ENCODE results near the gene SPRR2A. TPM values are rescaled to one million over a fixed set of nuclear protein-coding genes. Genes with fewer than 3 reads are reported as not detected.
"Not testable (repeated sequence)": the region's sequence is repeated elsewhere in the genome, so short reads cannot be mapped to it uniquely, and the experiment has no call there.

Gene SPRR2A
- total and polyA plus RNA-seq, 7 donors, result 0.42 to 2.4 TPM; not detected in 5

DNA sequence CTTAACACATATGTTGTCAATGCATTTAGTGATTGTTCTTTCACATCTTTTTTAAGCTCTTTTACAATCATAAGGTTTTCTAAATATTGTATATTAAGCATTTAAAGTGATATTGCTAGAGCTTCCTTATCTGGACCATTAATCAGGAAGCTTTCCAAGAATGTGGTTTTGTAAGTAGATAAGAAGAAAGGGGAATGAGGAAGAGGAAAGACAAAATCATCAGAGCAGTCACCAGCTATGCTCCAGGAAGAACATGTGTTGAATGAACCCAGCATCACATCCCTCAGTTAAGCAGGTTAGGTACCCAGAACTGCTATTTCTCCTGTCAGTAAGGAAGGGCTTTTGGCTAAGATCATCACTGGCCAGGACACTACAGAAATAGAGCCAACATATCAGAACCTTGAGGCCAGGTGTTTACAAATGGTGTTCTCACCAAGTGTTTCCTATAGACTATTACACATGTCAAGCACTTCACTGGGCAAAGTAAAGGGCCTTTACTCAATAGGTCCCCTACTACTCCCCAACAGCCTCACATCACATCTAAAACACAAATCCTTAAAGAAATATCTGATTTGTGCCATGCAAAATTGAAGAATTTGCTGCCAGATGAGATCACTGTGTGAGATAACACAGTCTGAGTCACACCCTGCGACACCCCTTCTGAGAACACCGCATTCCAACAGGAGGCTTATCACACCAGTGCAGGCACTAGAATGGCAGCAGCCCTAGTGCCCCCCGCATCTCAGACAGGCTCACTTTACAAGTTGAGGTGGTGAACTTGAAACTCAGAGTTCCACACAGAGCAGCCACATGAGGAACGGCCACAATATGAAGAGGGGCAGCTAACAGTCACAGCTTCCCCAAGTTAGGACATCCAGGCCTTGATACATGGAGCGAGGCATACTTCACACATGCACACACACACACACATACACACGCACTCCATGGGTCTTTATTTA lies 1.8 kb upstream of the SPRR2A start:
- no peaks in the 10 kb centered on the region for H3K27me3 ChIP-seq
- no peaks in the 10 kb centered on the region for H3K4me1 ChIP-seq
- TF ChIP-seq EP300 (IDR thresholded peaks at IDR 0.05) (no peak), POLR2AphosphoS5 (IDR thresholded peaks at IDR 0.05) (no peak), POLR2A (IDR thresholded peaks at IDR 0.05) (no peak)
- TF ChIP-seq, protein P1, sequence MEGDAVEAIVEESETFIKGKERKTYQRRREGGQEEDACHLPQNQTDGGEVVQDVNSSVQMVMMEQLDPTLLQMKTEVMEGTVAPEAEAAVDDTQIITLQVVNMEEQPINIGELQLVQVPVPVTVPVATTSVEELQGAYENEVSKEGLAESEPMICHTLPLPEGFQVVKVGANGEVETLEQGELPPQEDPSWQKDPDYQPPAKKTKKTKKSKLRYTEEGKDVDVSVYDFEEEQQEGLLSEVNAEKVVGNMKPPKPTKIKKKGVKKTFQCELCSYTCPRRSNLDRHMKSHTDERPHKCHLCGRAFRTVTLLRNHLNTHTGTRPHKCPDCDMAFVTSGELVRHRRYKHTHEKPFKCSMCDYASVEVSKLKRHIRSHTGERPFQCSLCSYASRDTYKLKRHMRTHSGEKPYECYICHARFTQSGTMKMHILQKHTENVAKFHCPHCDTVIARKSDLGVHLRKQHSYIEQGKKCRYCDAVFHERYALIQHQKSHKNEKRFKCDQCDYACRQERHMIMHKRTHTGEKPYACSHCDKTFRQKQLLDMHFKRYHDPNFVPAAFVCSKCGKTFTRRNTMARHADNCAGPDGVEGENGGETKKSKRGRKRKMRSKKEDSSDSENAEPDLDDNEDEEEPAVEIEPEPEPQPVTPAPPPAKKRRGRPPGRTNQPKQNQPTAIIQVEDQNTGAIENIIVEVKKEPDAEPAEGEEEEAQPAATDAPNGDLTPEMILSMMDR (IDR thresholded peaks at IDR 0.05), result no peak
- no peak overlapping the region for H3K4me3 ChIP-seq
- DNase-seq, result no peak
- H3K27ac ChIP-seq, result no peak overlapping the region
- no peaks in the 10 kb centered on the region for H3K9me3 ChIP-seq
- H3K36me3 ChIP-seq, result no peaks in the 10 kb centered on the region
- intact Hi-C loops (cut with DNase I), result no loop called here
- 71 to 77% methylated on average over 6 of the region's 6 CpGs for WGBS, 2 donors

DNA sequence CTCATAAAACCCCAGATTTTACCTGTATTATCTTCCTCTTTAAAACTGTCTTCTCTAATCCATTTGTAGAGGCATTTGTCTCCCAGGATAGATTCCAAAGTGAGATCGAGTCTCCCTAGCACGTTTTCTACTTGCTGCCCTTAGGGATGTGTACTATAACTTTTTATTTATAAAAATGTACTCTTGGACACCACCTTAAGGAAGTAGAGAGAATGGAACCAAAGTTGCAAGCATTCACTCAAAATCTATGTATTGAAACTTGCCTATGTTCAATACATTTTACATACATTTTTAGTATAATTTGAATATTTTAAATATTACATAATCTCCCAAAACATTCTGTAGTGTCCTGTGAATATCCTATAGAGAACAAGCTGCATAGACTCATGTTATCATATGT lies 842 bp upstream of the SPRR2A start:
- TF ChIP-seq POLR2A (IDR thresholded peaks at IDR 0.05) (no peak), POLR2AphosphoS5 (IDR thresholded peaks at IDR 0.05) (no peak), EP300 (IDR thresholded peaks at IDR 0.05) (no peak)
- TF ChIP-seq, protein P1 (IDR thresholded peaks at IDR 0.05), result no peak

DNA sequence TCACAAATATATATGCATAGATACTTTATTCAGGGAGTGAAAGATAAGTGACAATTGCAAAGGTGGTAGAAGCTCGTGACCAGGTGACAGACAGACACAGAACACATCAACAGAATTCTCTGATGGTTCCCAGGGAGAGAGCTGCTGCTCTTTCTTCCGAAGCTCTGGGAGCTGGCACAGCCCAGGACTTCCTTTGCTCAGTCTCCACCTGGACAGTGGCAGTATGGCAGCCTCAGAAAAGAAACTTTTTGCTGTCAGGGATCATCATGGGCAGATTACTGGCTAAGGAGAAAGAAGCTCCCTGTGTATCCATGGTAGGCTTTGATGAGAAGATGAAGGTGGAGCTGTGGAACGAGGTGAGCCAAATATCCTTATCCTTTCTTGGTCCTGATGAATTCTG lies 1.2 kb downstream of the SPRR2A start:
- 33 to 66% methylated on average over 3 of the region's 3 CpGs for WGBS, 2 donors
- H3K9me3 ChIP-seq; H3K4me3 ChIP-seq; H3K4me1 ChIP-seq; H3K27me3 ChIP-seq; H3K27ac ChIP-seq; H3K36me3 ChIP-seq; intact Hi-C loops (cut with DNase I); DNase-seq: not testable (repeated sequence)

More for the DNA sequence above, 842 bp upstream of the SPRR2A start:
- intact Hi-C loops (cut with DNase I), result no loop called here
- Histone ChIP-seq H3K4me3 (no peak overlapping the region), H3K4me1 (no peaks in the 10 kb centered on the region), H3K27me3 (no peaks in the 10 kb centered on the region), H3K36me3 (no peaks in the 10 kb centered on the region), H3K27ac (no peak overlapping the region), H3K9me3 (peaks cover 0 to 3% (median 0%) of the 10 kb centered on the region in 4 donors)
- DNase-seq, result no peak
- WGBS, 2 donors, result 56 to 60% methylated on average over 2 of the region's 2 CpGs

DNA sequence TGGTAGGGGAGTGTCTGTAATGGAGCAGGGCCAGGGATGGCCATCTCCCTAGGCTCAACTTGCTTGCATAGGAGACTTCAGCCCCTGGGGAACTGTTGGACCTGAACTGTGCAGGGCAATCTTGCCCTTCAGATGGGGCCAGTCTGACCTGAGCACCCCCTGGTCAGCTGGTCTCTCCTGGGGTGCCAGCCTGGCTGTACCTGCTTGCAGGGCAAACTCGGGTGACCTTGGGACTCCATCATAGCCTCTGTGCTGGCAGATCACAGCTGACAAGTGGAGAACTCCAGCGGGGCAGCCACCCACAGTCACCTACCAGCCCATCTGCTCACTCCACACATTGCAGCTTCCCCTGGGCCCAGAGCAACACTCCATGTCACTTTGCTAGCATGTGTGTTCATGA lies 8.1 kb downstream of the SPRR2A start:
- 78 to 89% methylated on average over 2 of the region's 2 CpGs for WGBS, 2 donors
- Histone ChIP-seq H3K27me3 (no peaks in the 10 kb centered on the region), H3K4me3 (no peak overlapping the region), H3K36me3 (no peaks in the 10 kb centered on the region), H3K27ac (no peak overlapping the region), H3K4me1 (no peaks in the 10 kb centered on the region), H3K9me3 (peaks cover 0 to 3% (median 0%) of the 10 kb centered on the region in 4 donors)
- DNase-seq, result no peak
- intact Hi-C loops (cut with DNase I), result no loop called here
- no peak for TF ChIP-seq POLR2A (IDR thresholded peaks at IDR 0.05)
- TF ChIP-seq, protein P1 (IDR thresholded peaks at IDR 0.05), result no peak

DNA sequence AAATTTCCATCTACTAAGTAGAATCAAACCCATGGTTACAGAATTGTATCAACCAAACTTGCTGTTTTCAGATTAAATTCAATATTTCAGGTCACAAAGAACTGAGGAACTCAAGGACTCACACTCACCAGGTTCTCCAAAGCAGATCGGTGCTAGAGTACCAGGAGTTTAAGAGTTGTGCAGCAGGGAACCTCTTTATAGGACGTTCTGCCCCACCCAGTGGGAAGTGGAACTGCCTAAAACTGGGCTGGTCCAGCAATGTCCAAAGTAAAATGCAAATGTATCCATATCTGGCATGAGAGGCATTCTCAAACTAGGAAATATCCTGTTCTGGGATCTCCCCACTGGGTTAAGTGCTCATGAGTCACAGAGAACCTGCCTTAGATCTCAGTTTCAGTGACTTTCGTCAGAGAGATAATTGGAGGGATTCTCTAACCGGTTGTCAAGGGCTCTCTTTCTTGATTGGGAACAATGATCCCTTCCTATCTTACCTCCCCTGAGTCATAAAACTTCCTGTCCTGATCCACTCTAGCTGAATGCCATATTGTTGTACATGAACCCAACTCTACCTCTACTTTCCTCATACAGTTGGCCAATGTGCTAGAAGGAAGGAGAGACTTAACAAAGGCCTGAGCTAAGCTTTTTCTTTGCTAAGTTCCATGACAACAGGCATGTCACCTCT lies 16.2 kb downstream of the SPRR2A start, which contains the start of gene SPRR2D:
Gene SPRR2D, minus strand, starts transcription at position 171 of the 682 bp plus-strand sequence. CDS start 774 bp downstream, outside the sequence.
- Histone ChIP-seq H3K27ac (no peak within 1 kb of the TSS), H3K9me3 (no peaks in the 10 kb centered on the region), H3K4me1 (no peaks in the 10 kb centered on the region), H3K27me3 (no peaks in the 10 kb centered on the region), H3K4me3 (no peak within 1 kb of the TSS), H3K36me3 (no peaks in the 10 kb centered on the region)
- no peak for DNase-seq
- intact Hi-C loops (cut with DNase I), result no loop called here
- no peak for TF ChIP-seq EP300 (IDR thresholded peaks at IDR 0.05)
- no peak for TF ChIP-seq POLR2AphosphoS5 (IDR thresholded peaks at IDR 0.05)
- TF ChIP-seq, protein P1 (IDR thresholded peaks at IDR 0.05), result no peak
- no peak for TF ChIP-seq POLR2A (IDR thresholded peaks at IDR 0.05)
- 60 to 68% methylated on average over 4 of the region's 4 CpGs for WGBS, 2 donors

All from sigmoid colon (tissue), 7 donors.